Measurements from ENCODE around the gene TRIP13. TPM values are rescaled to one million over a fixed set of nuclear protein-coding genes. Genes with fewer than 3 reads are reported as not detected.

The TRIP13 gene
- total and polyA plus RNA-seq, 9 of the 15 experiments (the other 6 are each of a cell fraction or from before 2014, with no cell fraction given), result 24.1 to 116 (median 53.2) TPM

- Histone ChIP-seq H2AFZ (ENCODE audit: low read depth, low read length) (no peak overlapping the region), H4K20me1 (replicated peaks; ENCODE audit: control insufficient read depth, insufficient read depth, low read length) (peaks cover 15% of the 10 kb centered on the region), H3K4me1 (replicated peaks in 1 of 2; ENCODE audit: control insufficient read depth in 2 of 2, insufficient read depth in 2 of 2, low read length in 2 of 2) (peaks cover 0 to 8% of the 10 kb centered on the region in 2 experiments; a peak in 2 of 5 replicates), H3K4me3 (no peak overlapping the region), H3K4me2 (ENCODE audit: insufficient read depth, low read length) (no peak overlapping the region), H3K27me3 (ENCODE audit: control insufficient read depth in 2 of 2, insufficient read depth in 2 of 2, low read length in 2 of 2) (no peaks in the 10 kb centered on the region), H3K27ac (ENCODE audit: extremely low read depth, low read depth, low read length) (no peak overlapping the region), H3K79me2 (ENCODE audit: control insufficient read depth, insufficient read depth, low read length) (peaks cover 8% of the 10 kb centered on the region; the same call in 2 of the 3 replicates), H3K36me3 (ENCODE audit: control insufficient read depth, insufficient read depth, low read length) (peaks cover 76% of the 10 kb centered on the region), H3K9ac (ENCODE audit: insufficient read depth in 1 of 2, low read depth in 2 of 2, low read length in 2 of 2) (peak overlapping the region in 1 of 2 experiments; percentile 50; a peak in 1 of 4 replicates), H3K9me3 (replicated peaks; ENCODE audit: control insufficient read depth, insufficient read depth, low read depth, low read length) (no peaks in the 10 kb centered on the region), H3K9me1 (ENCODE audit: control insufficient read depth, insufficient read depth, low read length) (no peaks in the 10 kb centered on the region)
- ATAC-seq (no peak), DNase-seq (ENCODE audit: extremely low read depth in 1 of 4, low spot score in 3 of 4) (peak in 2 of 4 experiments; percentile 17 to 20), FAIRE-seq (no peak)
- POLR2A ChIA-PET, result interaction anchor here (0.6 kb wide), 1 partner anchor 9 kb away, joined by 3 read pairs; no protein-coding TSS in a partner anchor
- WGBS (ENCODE audit: insufficient coverage, low coverage, missing lambda C conversion rate), result 93% methylated on average over 28 of the region's 28 CpGs
- TF ChIP-seq MEIS2 (IDR thresholded peaks at IDR 0.05; ENCODE audit: partially characterized antibody) (no peak), POLR2G (IDR thresholded peaks at IDR 0.05; ENCODE audit: low read depth, low read length) (0 out of 2 replicates have a peak, but pooled peaks have one; percentile 45)
- CTCF ChIA-PET (ENCODE audit: low intra/inter-chr PET ratio), result no interaction called here
- in situ Hi-C loops (cut with MboI) (no loop called here), intact Hi-C loops (cut with micrococcal nuclease) (no loop called here)
- BruUV-seq (replicated peaks), result no TSS peak
Observed at GRCh38 chr5:876398-877365, 16.0 kb upstream of the TRIP13 start.

GRCh38 chr5:878125-878524 lies 14.6 kb upstream of the TRIP13 start:
- POLR2A ChIA-PET, result interaction anchor here (0.7 kb wide), 1 partner anchor 15 kb away, joined by 3 read pairs; the partner anchor contains the start of genes BRD9 and TRIP13
- no TSS peak for BruUV-seq (replicated peaks)
- FAIRE-seq, result no peak
- Histone ChIP-seq H3K9ac (ENCODE audit: insufficient read depth in 1 of 2, low read depth in 2 of 2, low read length in 2 of 2) (no peak overlapping the region), H3K9me1 (ENCODE audit: control insufficient read depth, insufficient read depth, low read length) (no peaks in the 10 kb centered on the region), H3K4me2 (ENCODE audit: insufficient read depth, low read length) (no peak overlapping the region), H3K79me2 (ENCODE audit: control insufficient read depth, insufficient read depth, low read length) (peaks cover 22% of the 10 kb centered on the region), H3K9me3 (replicated peaks; ENCODE audit: control insufficient read depth, insufficient read depth, low read depth, low read length) (no peaks in the 10 kb centered on the region), H3K27ac (ENCODE audit: extremely low read depth, low read depth, low read length) (no peak overlapping the region), H2AFZ (ENCODE audit: low read depth, low read length) (no peak overlapping the region), H3K4me1 (replicated peaks in 1 of 2; ENCODE audit: control insufficient read depth in 2 of 2, insufficient read depth in 2 of 2, low read length in 2 of 2) (peaks cover 0 to 12% of the 10 kb centered on the region in 2 experiments; a peak in 2 of 5 replicates), H4K20me1 (replicated peaks; ENCODE audit: control insufficient read depth, insufficient read depth, low read length) (peaks cover 24% of the 10 kb centered on the region), H3K36me3 (ENCODE audit: control insufficient read depth, insufficient read depth, low read length) (peaks cover 76% of the 10 kb centered on the region), H3K27me3 (ENCODE audit: control insufficient read depth in 2 of 2, insufficient read depth in 2 of 2, low read length in 2 of 2) (no peaks in the 10 kb centered on the region), H3K4me3 (no peak overlapping the region)
- 96% methylated on average over 14 of the region's 15 CpGs for WGBS (ENCODE audit: insufficient coverage, low coverage, missing lambda C conversion rate)
- intact Hi-C loops (cut with micrococcal nuclease), result no loop called here
- in situ Hi-C loops (cut with MboI), result no loop called here
- no peak for ATAC-seq
- CTCF ChIA-PET (ENCODE audit: low intra/inter-chr PET ratio), result no interaction called here
- DNase-seq (ENCODE audit: extremely low read depth in 1 of 4, low spot score in 3 of 4), result no peak
- peak; percentile 48 for TF ChIP-seq POLR2G (IDR thresholded peaks at IDR 0.05; ENCODE audit: low read depth, low read length)
- no peak for TF ChIP-seq ZNF639 (CRISPR knock-in tag; conservative IDR thresholded peaks at IDR 0.05 in 1 of 2, IDR thresholded peaks at IDR 0.05 in 1 of 2)

Data from K562 (cell line).